ENCODE measurements around the gene ZNF597. TPM values are rescaled to one million over a fixed set of nuclear protein-coding genes. Genes with fewer than 3 reads are reported as not detected.

The ZNF597 gene
- total and polyA plus RNA-seq, 2 donors (not counting 1 experiment from before 2014, with no cell fraction given): 1.6 to 2.0 TPM

- H3K79me2 ChIP-seq (ENCODE audit: control insufficient read depth, insufficient read depth, low read length): peaks cover 12% of the 10 kb centered on the region
- H2AFZ ChIP-seq (ENCODE audit: low read length): peak within 1 kb of the TSS; percentile 91
- H3K9ac ChIP-seq (ENCODE audit: insufficient read depth, low read length): peak within 1 kb of the TSS; percentile 87
- H3K36me3 ChIP-seq (ENCODE audit: control insufficient read depth, insufficient read depth, low read length): peaks cover 9% of the 10 kb centered on the region
- TF ChIP-seq EZH2 (IDR thresholded peaks at IDR 0.05; ENCODE audit: low read length, missing control alignments) (no peak), CTCF (conservative IDR thresholded peaks at IDR 0.05 in 1 of 2, IDR thresholded peaks at IDR 0.05 in 1 of 2; ENCODE audit: low read depth in 1 of 2, low read length in 2 of 2) (no peak)
- peak within 1 kb of the TSS; percentile 86 for H3K27ac ChIP-seq (ENCODE audit: insufficient read depth, low read length)
- no peaks in the 10 kb centered on the region for H4K20me1 ChIP-seq (ENCODE audit: control insufficient read depth, extremely low read depth, insufficient read depth, low read length)
- no peaks in the 10 kb centered on the region for H3K27me3 ChIP-seq (ENCODE audit: control insufficient read depth, insufficient read depth, low read length)
- peaks cover 2% of the 10 kb centered on the region for H3K4me1 ChIP-seq (ENCODE audit: control insufficient read depth, extremely low read depth, insufficient read depth, low read length)
- DNase-seq (ENCODE audit: low read depth in 2 of 2): peak; percentile 99
- peak within 1 kb of the TSS; percentile 88 for H3K4me2 ChIP-seq (ENCODE audit: extremely low read depth, insufficient read depth, low read length)
- H3K4me3 ChIP-seq (replicated peaks in 1 of 4; ENCODE audit: control extremely low read depth in 1 of 4, insufficient read depth in 1 of 4, low read depth in 3 of 4, low read length in 4 of 4): peak within 1 kb of the TSS; percentile 91 to 100 (median 96)
- H3K9me3 ChIP-seq (ENCODE audit: control insufficient read depth, insufficient read depth, low read depth, low read length): no peaks in the 10 kb centered on the region
Observed at GRCh38 chr16:3400779-3401688, 42.3 kb downstream of the ZNF597 start, which contains the start of the genes ZNF174 and ZSCAN32. TSS of gene ZNF174 (plus strand) at chr16:3401215. CDS start at chr16:3402005, 790 bp downstream. TSS of gene ZSCAN32 (minus strand) at chr16:3401004. CDS start at chr16:3397557, 3,447 bp downstream.

- Histone ChIP-seq H4K20me1 (ENCODE audit: control insufficient read depth, extremely low read depth, insufficient read depth, low read length) (no peaks in the 10 kb centered on the region), H3K9me3 (ENCODE audit: control insufficient read depth, insufficient read depth, low read depth, low read length) (no peaks in the 10 kb centered on the region), H3K4me3 (replicated peaks in 1 of 4; ENCODE audit: control extremely low read depth in 1 of 4, insufficient read depth in 1 of 4, low read depth in 3 of 4, low read length in 4 of 4) (peak overlapping the region; percentile 91 to 100 (median 96)), H2AFZ (ENCODE audit: low read length) (peak overlapping the region; percentile 91), H3K4me1 (ENCODE audit: control insufficient read depth, extremely low read depth, insufficient read depth, low read length) (peaks cover 2% of the 10 kb centered on the region), H3K27me3 (ENCODE audit: control insufficient read depth, insufficient read depth, low read length) (no peaks in the 10 kb centered on the region), H3K36me3 (ENCODE audit: control insufficient read depth, insufficient read depth, low read length) (peaks cover 9% of the 10 kb centered on the region), H3K4me2 (ENCODE audit: extremely low read depth, insufficient read depth, low read length) (peak overlapping the region; percentile 84), H3K27ac (ENCODE audit: insufficient read depth, low read length) (peak overlapping the region; percentile 86), H3K79me2 (ENCODE audit: control insufficient read depth, insufficient read depth, low read length) (peaks cover 12% of the 10 kb centered on the region), H3K9ac (ENCODE audit: insufficient read depth, low read length) (peak overlapping the region; percentile 87)
- DNase-seq (ENCODE audit: low read depth in 2 of 2): no peak
- no peak for TF ChIP-seq EZH2 (IDR thresholded peaks at IDR 0.05; ENCODE audit: low read length, missing control alignments)
- TF ChIP-seq CTCF (conservative IDR thresholded peaks at IDR 0.05 in 1 of 2, IDR thresholded peaks at IDR 0.05 in 1 of 2; ENCODE audit: low read depth in 1 of 2, low read length in 2 of 2): no peak
Observed at GRCh38 chr16:3400446-3400778, 42.9 kb downstream of the ZNF597 start.

- H4K20me1 ChIP-seq (ENCODE audit: control insufficient read depth, extremely low read depth, insufficient read depth, low read length): no peaks in the 10 kb centered on the region
- no peak overlapping the region for H3K4me2 ChIP-seq (ENCODE audit: extremely low read depth, insufficient read depth, low read length)
- no peak overlapping the region for H3K27ac ChIP-seq (ENCODE audit: insufficient read depth, low read length)
- H2AFZ ChIP-seq (ENCODE audit: low read length): no peak overlapping the region
- no peaks in the 10 kb centered on the region for H3K4me1 ChIP-seq (ENCODE audit: control insufficient read depth, extremely low read depth, insufficient read depth, low read length)
- no peak overlapping the region for H3K9ac ChIP-seq (ENCODE audit: insufficient read depth, low read length)
- DNase-seq (ENCODE audit: low read depth in 2 of 2): no peak
- peaks cover 14% of the 10 kb centered on the region for H3K36me3 ChIP-seq (ENCODE audit: control insufficient read depth, insufficient read depth, low read length)
- no peaks in the 10 kb centered on the region for H3K79me2 ChIP-seq (ENCODE audit: control insufficient read depth, insufficient read depth, low read length)
- TF ChIP-seq EZH2 (IDR thresholded peaks at IDR 0.05; ENCODE audit: low read length, missing control alignments): no peak
- TF ChIP-seq CTCF (conservative IDR thresholded peaks at IDR 0.05 in 1 of 2, IDR thresholded peaks at IDR 0.05 in 1 of 2; ENCODE audit: low read depth in 1 of 2, low read length in 2 of 2): no peak
- no peak overlapping the region for H3K4me3 ChIP-seq (replicated peaks in 1 of 4; ENCODE audit: control extremely low read depth in 1 of 4, insufficient read depth in 1 of 4, low read depth in 3 of 4, low read length in 4 of 4)
- no peaks in the 10 kb centered on the region for H3K27me3 ChIP-seq (ENCODE audit: control insufficient read depth, insufficient read depth, low read length)
- H3K9me3 ChIP-seq (ENCODE audit: control insufficient read depth, insufficient read depth, low read depth, low read length): no peaks in the 10 kb centered on the region
Observed at GRCh38 chr16:3389663-3390338, 53.5 kb downstream of the ZNF597 start.

All from fibroblast of lung (primary cell).